Measurements from ENCODE around the gene DEFB116.
"Not testable (repeated sequence)": the region's sequence is repeated elsewhere in the genome, so short reads cannot be mapped to it uniquely, and the experiment has no call there.

Gene DEFB116, protein sequence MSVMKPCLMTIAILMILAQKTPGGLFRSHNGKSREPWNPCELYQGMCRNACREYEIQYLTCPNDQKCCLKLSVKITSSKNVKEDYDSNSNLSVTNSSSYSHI

DNA sequence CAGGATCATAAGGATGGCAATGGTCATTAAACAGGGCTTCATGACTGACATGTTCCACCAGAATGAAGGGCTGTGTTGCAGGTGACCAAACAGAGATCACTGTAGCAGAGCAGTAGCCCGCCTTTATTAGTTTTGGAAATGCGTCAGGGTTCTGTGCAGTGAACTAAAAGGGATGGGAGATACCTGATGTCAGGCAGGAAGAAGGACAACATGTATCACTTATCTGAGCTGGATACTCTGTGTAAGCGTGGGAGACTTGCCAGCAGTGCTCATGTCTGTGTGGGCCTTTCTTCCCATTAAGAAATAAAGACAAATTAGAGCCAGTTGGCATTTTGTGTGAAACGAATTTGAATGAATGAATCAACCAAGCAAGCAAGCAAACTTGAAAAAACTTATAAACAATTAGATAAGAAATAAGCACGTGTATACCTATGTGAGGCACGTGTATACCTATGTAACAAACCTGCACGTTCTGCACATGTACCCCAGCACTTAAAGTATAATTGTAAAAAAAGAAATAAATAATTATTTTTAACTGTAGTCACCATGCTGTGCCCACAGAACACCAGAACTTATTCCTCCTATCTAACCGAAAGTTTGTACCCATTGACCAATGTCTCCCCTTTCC lies at the start of gene DEFB116:
TSS of gene DEFB116 (minus strand) at position 51 of the 628 bp plus-strand sequence. CDS start at position 51, 0 bp downstream.
- no peak for DNase-seq

DNA sequence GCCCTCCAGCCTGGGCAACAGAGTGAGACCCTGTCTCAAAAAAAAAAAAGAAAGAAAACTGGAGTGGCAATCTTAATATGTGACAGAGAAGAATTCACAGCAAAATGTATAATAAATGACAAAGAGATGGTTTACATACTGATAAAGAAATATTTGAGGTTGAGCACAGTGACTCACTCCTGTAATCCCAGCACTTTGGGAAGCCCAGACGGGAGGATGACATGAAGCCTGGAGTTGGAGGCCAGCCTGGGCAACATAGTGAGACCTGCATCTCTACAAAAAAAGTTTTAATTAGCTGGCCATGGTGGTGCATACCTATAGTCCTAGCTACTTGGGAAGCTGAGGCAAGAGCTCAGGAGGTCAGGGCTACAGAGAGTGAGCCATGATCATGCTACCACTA lies 47.6 kb upstream of the DEFB116 start:
- no peak for DNase-seq

DNA sequence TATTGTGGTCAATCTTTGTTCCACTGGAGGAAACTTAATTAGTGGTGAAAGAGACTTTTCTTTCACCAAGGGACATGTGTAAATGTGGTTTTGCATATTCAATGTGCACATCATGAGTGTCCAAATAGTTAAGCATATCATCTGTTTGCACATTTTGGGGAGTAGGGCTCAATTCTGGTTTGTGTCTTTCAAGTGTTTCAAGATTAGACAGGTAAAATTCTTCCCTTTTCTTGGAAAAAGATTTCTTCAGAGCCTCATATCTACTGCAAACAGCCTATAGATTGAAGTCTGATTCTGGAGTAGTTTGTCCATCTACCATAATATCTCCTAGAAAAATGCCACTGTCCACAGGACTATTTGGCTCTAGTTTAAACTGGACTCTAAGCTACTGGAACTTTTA lies 33.1 kb upstream of the DEFB116 start:
- DNase-seq, result no peak

DNA sequence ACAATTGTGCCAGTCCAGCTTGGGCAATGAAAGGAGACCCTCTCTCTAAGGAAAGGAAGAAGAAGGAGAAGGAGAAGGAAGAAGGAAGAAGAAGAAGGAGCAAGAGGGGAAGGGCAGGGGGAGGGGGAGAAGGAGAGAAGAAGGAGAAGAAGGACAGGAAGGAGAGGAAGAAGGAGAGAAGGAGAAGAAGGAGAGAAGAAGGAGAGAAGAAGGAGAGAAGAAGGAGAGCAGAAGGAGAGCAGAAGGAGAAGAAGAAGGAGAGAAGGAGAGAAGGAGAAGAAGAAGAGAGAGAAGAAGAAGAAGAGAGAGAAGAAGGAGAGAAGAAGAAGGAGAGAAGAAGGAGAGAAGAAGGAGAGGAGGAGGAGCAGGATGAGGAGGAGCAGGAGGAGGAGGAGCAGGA lies 22.5 kb upstream of the DEFB116 start:
- DNase-seq, result no peak

DNA sequence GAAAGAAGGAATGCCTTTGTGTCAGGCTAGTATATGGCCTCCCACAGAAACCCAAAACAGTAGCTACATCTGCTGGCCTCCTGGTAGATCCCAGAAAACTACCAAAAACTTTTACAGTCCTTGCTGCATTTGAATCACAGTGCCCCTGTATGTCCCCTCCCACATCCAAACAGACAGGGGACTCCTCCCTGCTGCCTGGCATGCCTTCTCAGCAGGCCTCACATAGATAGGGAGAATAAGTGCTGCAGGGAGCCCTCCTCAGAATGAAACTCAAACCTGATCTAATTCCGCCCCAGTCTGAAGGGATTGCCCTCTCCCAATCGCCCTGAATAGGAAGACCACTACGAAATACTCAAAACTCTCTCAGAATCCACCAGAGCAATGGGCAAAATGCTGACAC lies 14.1 kb upstream of the DEFB116 start:
- DNase-seq, result no peak

DNA sequence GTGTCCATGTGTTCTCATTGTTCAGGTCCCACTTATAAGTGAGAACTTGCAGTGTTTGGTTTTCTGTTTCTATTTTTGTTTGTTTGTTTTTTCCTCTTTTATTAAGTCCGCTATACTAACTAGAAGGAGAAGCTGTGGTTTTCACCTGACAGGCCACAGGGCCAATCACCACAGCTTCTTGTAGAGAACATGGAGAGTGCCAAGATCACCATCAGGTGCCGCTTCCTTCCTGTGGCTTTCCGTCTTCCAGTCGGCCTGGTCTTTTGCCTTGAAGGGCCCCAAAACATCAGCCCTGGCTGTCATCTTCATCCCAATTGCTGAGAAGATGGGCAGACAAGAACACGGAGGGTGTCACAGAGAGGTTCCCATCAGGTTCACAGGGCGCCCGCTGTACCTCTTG lies 23.4 kb downstream of the DEFB116 start:
- DNase-seq, result not testable (repeated sequence)

DNA sequence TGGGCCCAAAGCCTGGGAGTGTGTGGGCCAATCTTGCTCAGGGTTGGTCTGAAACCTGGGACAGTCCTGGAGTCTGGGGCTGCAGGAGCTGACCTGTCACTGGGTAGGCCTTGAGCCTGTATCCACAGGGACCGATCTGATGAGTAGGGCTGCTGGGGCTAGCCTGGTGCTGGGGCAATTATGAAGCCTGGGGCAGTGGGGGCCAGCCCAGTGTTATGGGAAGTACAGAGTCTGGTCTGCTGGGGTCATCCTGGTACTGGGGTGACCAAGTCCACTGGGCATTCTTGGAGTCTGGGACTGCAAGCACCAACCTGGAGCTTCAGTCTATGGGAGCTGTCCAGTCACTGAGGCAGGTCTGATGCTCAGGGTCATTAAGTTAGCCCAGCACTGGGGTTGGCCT lies 30.2 kb downstream of the DEFB116 start:
- no peak for DNase-seq

DNA sequence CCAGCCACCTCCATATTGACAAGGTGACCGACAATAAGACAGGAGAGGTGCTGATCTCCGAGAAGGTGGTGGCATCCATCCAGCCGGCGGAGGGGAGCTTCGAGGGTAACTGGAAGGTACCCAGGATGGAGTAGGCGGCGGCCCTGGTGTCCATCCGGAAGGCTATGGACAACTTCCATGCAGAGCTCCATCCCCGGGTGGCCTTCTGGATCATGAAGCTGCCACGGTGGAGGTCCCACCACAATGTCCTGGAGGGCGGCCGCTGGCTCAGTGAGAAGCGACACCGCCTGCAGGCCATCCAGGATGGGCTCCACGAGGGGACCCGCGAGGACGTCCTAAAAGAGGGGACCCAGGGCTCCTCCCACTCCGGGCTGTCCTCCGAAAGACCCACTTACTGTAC lies 33.9 kb downstream of the DEFB116 start:
- no peak for DNase-seq

DNA sequence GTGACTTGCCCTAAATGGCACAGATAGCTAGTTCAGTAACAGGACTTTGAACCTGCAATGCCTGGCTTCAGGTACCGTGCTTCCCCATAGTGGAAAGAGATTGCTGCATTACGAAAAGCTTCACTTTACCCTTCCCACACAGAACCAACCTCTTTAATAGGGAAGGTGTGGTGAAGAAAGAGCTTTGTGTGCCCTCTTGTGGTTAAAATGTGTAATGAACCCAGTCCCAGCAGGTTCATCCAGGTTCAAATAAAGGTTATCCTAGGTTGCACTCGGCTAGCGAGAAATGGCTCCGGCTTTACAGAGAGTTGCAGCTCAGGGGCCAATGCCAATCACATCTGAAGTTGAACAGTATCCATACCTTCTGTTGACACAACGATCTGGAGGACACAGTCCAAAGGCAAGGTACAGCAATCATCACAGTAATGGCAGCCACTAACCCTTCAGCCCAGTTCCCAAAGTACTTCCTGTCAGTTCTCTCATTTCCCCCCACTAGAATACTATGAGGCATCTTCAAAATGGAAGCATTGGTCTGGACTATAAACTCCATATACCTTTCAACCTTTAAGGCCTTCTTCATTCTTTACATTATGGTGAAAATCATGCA lies 48.0 kb downstream of the DEFB116 start:
- DNase-seq, result peak; percentile 2

DNA sequence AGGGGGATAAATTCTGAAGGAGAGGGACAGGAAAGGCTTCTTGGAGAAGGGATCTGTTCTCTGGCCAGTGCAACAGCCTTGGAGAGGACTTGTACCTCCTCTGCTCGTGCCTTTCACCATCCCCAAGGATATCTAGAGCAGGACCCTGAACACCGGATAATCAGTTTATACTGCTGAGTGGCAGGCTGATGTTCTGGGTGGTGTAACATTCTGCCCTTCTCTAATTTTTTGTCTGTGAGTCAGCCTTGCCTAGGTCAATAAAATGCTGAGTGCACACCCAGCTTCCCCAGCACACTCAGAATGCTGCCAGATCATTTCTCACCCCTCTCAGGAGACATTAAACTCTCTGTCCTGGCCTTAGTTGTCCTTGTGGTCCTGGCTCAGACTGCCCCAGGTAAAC lies 51.0 kb downstream of the DEFB116 start, which contains the start of gene DEFB115:
TSS of gene DEFB115 (plus strand) at position 301 of the 400 bp plus-strand sequence. CDS start at position 301, 0 bp downstream.
- no peak for DNase-seq

DNA sequence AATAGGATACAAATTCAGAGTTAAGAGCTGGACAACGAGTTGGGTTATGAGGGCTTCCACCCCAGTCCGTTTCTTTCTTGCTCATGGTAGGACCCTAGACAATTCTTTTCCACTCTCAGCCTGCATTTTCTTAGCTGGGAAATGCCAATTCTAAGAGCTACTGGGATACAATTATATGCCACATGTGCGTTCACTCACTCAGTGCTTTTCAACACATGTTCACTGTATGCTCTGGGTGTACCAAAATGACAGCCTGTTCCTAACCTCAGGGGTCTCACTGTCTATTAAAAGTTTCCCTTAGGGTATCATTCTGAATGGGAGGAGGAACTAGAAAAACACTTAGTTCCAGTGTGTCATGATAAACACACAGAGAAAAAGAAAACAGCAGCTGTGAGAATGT lies 51.4 kb downstream of the DEFB116 start:
- no peak for DNase-seq
